Loucy (cell line): Measurements from ENCODE around the gene IFT122.

Experiments used
- H2AFZ ChIP-seq: fragments of 200-600 bp; sonication (generic); 2 replicates; pipeline ENCODE4 v1.6.0; 2016; ENCODE audit warnings: antibody characterized with exemption, mild to moderate bottlenecking, low read length, moderate library complexity
- H3F3A ChIP-seq: fragments of 200-600 bp; 2 replicates; pipeline ENCODE4 v1.6.0; 2016; ENCODE audit warnings: antibody characterized with exemption, low read depth, mild to moderate bottlenecking
- H3K27me3 ChIP-seq: fragments of 200-600 bp; sonication (generic); 2 replicates; pipeline ENCODE4 v1.6.1; 2014; ENCODE audit warnings: low read length, mild to moderate bottlenecking; ENCODE audit not compliant: insufficient read depth, poor library complexity, severe bottlenecking
- H3K36me3 ChIP-seq: fragments of 200-600 bp; sonication (generic); 2 replicates; pipeline ENCODE4 v1.6.1; 2016; ENCODE audit warnings: low read length; ENCODE audit not compliant: insufficient read depth
- H3K4me1 ChIP-seq: fragments of 200-600 bp; sonication (generic); 2 replicates; pipeline ENCODE4 v1.5.1; 2014; ENCODE audit warnings: low read length, mild to moderate bottlenecking; ENCODE audit not compliant: insufficient read depth, poor library complexity, severe bottlenecking
- H3K4me2 ChIP-seq: fragments of 200-600 bp; sonication (generic); 2 replicates; pipeline ENCODE4 v1.6.0; 2014; ENCODE audit warnings: antibody characterized with exemption, low read length, low read depth, mild to moderate bottlenecking; ENCODE audit not compliant: poor library complexity, severe bottlenecking
- H3K4me3 ChIP-seq: fragments of 200-600 bp; sonication (generic); 2 replicates; pipeline ENCODE4 v1.5.1; 2014; ENCODE audit warnings: low read length, mild to moderate bottlenecking, mixed read lengths; ENCODE audit not compliant: poor library complexity, severe bottlenecking
- H3K79me2 ChIP-seq: fragments of 200-600 bp; sonication (generic); 2 replicates; pipeline ENCODE4 v1.6.1; 2014; ENCODE audit warnings: low read length; ENCODE audit not compliant: insufficient read depth
- H3K9ac ChIP-seq: fragments of 200-600 bp; sonication (generic); 2 replicates; pipeline ENCODE4 v1.6.0; 2014; ENCODE audit warnings: mild to moderate bottlenecking, low read depth, low read length, moderate library complexity; ENCODE audit not compliant: poor library complexity, severe bottlenecking
- H3K9me2 ChIP-seq: fragments of 200-600 bp; sonication (generic); replicated peaks from 2 replicates; pipeline ENCODE4 v1.6.1; 2016; ENCODE audit warnings: low read depth, low read length, mixed read lengths
- H3K9me3 ChIP-seq: fragments of 200-600 bp; sonication (generic); 2 replicates; pipeline ENCODE4 v1.6.1; 2014; ENCODE audit warnings: mild to moderate bottlenecking, antibody characterized with exemption, low read length, low read depth; ENCODE audit not compliant: insufficient read depth
- H4K20me1 ChIP-seq: fragments of 200-600 bp; sonication (generic); 2 replicates; pipeline ENCODE4 v1.6.0; 2014; ENCODE audit warnings: antibody characterized with exemption, low read length, mild to moderate bottlenecking; ENCODE audit not compliant: insufficient read depth, poor library complexity, severe bottlenecking
- EZH2phosphoT487 ChIP-seq: fragments of 200-600 bp; IDR thresholded peaks from 2 replicates; pipeline ENCODE4 v1.6.1; 2018; ENCODE audit warnings: antibody characterized with exemption, mild to moderate bottlenecking, moderate library complexity, borderline replicate concordance
- TF ChIP-seq, protein P1 (sequence below): fragments of 200-600 bp; sonication (generic); conservative IDR thresholded peaks from 2 replicates; pipeline ENCODE4 v1.5.1; 2014; ENCODE audit warnings: mild to moderate bottlenecking, antibody characterized with exemption, low read length

Gene IFT122

GRCh38 chr3:129441215-129441614, 1.2 kb downstream of the IFT122 start:
- no peak overlapping the region for H2AFZ ChIP-seq
- no peaks in the 10 kb centered on the region for H3F3A ChIP-seq
- peaks cover 60% of the 10 kb centered on the region for H3K79me2 ChIP-seq
- H3K4me3 ChIP-seq = peak overlapping the region; percentile 76
- no peaks in the 10 kb centered on the region for H3K27me3 ChIP-seq
- H3K9ac ChIP-seq = peak overlapping the region; percentile 82
- H3K4me2 ChIP-seq = peak overlapping the region; percentile 84
- no peak for TF ChIP-seq EZH2phosphoT487
- TF ChIP-seq, protein P1, sequence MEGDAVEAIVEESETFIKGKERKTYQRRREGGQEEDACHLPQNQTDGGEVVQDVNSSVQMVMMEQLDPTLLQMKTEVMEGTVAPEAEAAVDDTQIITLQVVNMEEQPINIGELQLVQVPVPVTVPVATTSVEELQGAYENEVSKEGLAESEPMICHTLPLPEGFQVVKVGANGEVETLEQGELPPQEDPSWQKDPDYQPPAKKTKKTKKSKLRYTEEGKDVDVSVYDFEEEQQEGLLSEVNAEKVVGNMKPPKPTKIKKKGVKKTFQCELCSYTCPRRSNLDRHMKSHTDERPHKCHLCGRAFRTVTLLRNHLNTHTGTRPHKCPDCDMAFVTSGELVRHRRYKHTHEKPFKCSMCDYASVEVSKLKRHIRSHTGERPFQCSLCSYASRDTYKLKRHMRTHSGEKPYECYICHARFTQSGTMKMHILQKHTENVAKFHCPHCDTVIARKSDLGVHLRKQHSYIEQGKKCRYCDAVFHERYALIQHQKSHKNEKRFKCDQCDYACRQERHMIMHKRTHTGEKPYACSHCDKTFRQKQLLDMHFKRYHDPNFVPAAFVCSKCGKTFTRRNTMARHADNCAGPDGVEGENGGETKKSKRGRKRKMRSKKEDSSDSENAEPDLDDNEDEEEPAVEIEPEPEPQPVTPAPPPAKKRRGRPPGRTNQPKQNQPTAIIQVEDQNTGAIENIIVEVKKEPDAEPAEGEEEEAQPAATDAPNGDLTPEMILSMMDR = no peak
- H3K9me2 ChIP-seq = no peaks in the 10 kb centered on the region
- H3K9me3 ChIP-seq = no peaks in the 10 kb centered on the region
- no peaks in the 10 kb centered on the region for H3K36me3 ChIP-seq
- H4K20me1 ChIP-seq = peaks cover 3% of the 10 kb centered on the region
- peaks cover 63% of the 10 kb centered on the region for H3K4me1 ChIP-seq

DNA sequence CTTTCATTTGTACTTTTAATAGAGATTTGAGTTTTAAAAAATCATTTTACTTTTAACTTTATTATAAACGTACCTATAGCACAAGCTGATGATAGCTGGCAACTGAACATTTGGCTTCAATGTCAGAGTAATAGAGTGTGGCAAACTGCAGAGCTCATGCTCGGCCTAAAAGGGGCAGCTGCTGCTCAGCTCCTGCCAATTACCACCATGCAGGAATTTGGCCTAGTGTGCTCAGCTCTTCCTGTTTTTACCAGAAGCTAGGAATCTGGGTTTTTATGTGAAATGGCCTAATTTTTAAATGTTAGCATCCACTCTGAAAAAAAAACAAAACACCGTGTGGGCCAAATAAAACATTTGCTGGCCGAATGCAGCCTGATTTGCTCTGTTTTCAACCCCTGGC, 1.8 kb downstream of the IFT122 start:
- peak overlapping the region; percentile 84 for H3K4me2 ChIP-seq
- H3K9me2 ChIP-seq = no peaks in the 10 kb centered on the region
- peaks cover 58% of the 10 kb centered on the region for H3K4me1 ChIP-seq
- no peaks in the 10 kb centered on the region for H3K27me3 ChIP-seq
- H3K4me3 ChIP-seq = peak overlapping the region; percentile 76
- peak overlapping the region; percentile 82 for H3K9ac ChIP-seq
- no peaks in the 10 kb centered on the region for H3K36me3 ChIP-seq
- no peak overlapping the region for H2AFZ ChIP-seq
- TF ChIP-seq, protein P1 = no peak
- no peak for TF ChIP-seq EZH2phosphoT487
- no peaks in the 10 kb centered on the region for H3F3A ChIP-seq
- H3K79me2 ChIP-seq = peaks cover 55% of the 10 kb centered on the region
- H4K20me1 ChIP-seq = peaks cover 3% of the 10 kb centered on the region
- no peaks in the 10 kb centered on the region for H3K9me3 ChIP-seq

DNA sequence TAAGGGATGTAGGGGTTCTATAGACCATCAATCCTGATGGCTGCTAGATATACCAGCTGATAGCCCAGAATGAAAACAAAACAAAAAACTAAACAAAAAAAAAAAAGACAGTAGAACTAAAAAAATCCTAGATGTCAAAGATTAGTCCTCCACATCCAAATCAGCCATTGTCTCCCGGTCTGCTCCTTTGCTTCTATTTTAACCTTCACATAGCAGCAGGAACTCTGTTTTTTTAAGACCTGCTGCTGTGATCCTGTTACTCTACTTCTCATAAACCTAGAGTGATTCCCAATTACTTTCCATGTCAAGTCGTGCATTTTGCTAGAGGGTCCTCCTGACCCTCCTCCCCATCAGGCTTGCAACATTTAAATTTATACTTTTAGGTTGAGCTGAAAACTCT, 2.5 kb downstream of the IFT122 start:
- Histone ChIP-seq H3K9me2 (no peaks in the 10 kb centered on the region), H4K20me1 (peaks cover 3% of the 10 kb centered on the region), H3K9me3 (no peaks in the 10 kb centered on the region), H3K4me2 (peak overlapping the region; percentile 84), H3K9ac (peak overlapping the region; percentile 82), H3K4me1 (peaks cover 51% of the 10 kb centered on the region), H2AFZ (no peak overlapping the region), H3K36me3 (no peaks in the 10 kb centered on the region), H3K79me2 (peaks cover 49% of the 10 kb centered on the region), H3K27me3 (no peaks in the 10 kb centered on the region), H3F3A (no peaks in the 10 kb centered on the region), H3K4me3 (peak overlapping the region; percentile 76)
- no peak for TF ChIP-seq EZH2phosphoT487
- TF ChIP-seq, protein P1 = no peak
